H1 (cell line): ENCODE measurements around the gene NAXE. TPM values are rescaled to one million over a fixed set of nuclear protein-coding genes. Genes with fewer than 3 reads are reported as not detected.

Experiments
- CHD1 ChIP-seq: IDR thresholded peaks from 2 replicates; pipeline ENCODE4 v1.6.1; 2012; ENCODE audit warnings: low read depth, low read length, improper control_type of control experiment
- MAX ChIP-seq: IDR thresholded peaks from 2 replicates; pipeline ENCODE4 v1.6.1; 2012; ENCODE audit warnings: inconsistent platforms
- TCF12 ChIP-seq: IDR thresholded peaks from 2 replicates; pipeline ENCODE4 v1.6.1; 2011; ENCODE audit warnings: low read depth, mild to moderate bottlenecking, low read length
- YY1 ChIP-seq: IDR thresholded peaks from 2 replicates; pipeline ENCODE4 v1.6.1; 2011; ENCODE audit warnings: low read depth, mild to moderate bottlenecking, low read length
- polyA plus RNA-seq, 7 experiments: library from polyadenylated mRNA; depleted of rRNA in 3 of 7; stranded (reverse) in 5 of 7; unstranded in 2 of 7; fragments of >200 nt in 5 of 7; fragments of 200-250 nt in 2 of 7; gene quantifications; 1 replicate in 5 of 7; 2 replicates in 1 of 7; 4 replicates in 1 of 7; pipeline versions ENCODE4 v1.2.1 to v1.2.3, GENCODE V29; 2011 to 2013; ENCODE audit warnings: missing spikeins in 2 of 7, mixed read lengths in 2 of 7
- total RNA-seq: library from RNA; stranded (reverse); fragmentation: NEBNext Ultra II Directional; extraction: Animal tissue kit (Norgen Biotek cat#: 25700); gene quantifications from 2 replicates; pipeline ENCODE4 v1.2.1, GENCODE V29; 2021
- TF ChIP-seq, protein P1 (sequence below): fragments of 300-600 bp; sonication (generic); IDR thresholded peaks from 2 replicates; pipeline ENCODE4 v1.7.1; 2012; ENCODE audit warnings: low read length, moderate library complexity, mild to moderate bottlenecking, inconsistent platforms; ENCODE audit not compliant: insufficient replicate concordance

NAXE gene
- total and polyA plus RNA-seq, 2 of the 8 experiments (the other 6 are each of a cell fraction or from before 2014, with no cell fraction given), result 73.1 to 74.3 TPM

DNA sequence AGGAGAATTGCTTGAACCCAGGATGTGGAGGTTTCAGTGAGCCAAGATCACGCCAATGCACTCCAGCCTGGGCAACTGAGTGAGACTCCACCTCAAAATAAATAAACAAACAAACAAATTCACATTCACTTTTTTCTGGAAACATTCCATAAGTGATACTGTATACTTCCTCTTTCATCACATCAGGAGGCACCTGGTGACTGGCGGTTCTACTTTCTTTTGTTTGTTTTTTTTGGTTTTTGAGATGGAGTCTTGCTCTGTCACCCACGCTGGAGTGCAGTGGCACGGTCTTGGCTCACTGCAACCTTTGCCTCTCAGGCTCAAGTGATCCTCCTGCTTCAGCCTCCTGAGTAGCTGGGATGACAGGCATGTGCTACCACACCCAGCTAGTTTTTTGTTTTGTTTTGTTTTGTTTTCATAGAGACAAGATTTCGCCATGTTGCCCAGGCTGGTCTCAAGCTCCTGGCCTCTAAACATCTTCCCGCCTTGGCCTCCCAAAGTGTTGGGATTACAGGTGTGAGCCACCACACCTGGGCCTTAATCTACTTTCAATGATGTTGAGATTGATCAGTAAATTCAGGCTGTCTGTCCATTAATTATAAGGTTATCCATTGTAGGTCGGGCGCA is 38.4 kb downstream of the NAXE start (continued):
- TF ChIP-seq, protein P1, sequence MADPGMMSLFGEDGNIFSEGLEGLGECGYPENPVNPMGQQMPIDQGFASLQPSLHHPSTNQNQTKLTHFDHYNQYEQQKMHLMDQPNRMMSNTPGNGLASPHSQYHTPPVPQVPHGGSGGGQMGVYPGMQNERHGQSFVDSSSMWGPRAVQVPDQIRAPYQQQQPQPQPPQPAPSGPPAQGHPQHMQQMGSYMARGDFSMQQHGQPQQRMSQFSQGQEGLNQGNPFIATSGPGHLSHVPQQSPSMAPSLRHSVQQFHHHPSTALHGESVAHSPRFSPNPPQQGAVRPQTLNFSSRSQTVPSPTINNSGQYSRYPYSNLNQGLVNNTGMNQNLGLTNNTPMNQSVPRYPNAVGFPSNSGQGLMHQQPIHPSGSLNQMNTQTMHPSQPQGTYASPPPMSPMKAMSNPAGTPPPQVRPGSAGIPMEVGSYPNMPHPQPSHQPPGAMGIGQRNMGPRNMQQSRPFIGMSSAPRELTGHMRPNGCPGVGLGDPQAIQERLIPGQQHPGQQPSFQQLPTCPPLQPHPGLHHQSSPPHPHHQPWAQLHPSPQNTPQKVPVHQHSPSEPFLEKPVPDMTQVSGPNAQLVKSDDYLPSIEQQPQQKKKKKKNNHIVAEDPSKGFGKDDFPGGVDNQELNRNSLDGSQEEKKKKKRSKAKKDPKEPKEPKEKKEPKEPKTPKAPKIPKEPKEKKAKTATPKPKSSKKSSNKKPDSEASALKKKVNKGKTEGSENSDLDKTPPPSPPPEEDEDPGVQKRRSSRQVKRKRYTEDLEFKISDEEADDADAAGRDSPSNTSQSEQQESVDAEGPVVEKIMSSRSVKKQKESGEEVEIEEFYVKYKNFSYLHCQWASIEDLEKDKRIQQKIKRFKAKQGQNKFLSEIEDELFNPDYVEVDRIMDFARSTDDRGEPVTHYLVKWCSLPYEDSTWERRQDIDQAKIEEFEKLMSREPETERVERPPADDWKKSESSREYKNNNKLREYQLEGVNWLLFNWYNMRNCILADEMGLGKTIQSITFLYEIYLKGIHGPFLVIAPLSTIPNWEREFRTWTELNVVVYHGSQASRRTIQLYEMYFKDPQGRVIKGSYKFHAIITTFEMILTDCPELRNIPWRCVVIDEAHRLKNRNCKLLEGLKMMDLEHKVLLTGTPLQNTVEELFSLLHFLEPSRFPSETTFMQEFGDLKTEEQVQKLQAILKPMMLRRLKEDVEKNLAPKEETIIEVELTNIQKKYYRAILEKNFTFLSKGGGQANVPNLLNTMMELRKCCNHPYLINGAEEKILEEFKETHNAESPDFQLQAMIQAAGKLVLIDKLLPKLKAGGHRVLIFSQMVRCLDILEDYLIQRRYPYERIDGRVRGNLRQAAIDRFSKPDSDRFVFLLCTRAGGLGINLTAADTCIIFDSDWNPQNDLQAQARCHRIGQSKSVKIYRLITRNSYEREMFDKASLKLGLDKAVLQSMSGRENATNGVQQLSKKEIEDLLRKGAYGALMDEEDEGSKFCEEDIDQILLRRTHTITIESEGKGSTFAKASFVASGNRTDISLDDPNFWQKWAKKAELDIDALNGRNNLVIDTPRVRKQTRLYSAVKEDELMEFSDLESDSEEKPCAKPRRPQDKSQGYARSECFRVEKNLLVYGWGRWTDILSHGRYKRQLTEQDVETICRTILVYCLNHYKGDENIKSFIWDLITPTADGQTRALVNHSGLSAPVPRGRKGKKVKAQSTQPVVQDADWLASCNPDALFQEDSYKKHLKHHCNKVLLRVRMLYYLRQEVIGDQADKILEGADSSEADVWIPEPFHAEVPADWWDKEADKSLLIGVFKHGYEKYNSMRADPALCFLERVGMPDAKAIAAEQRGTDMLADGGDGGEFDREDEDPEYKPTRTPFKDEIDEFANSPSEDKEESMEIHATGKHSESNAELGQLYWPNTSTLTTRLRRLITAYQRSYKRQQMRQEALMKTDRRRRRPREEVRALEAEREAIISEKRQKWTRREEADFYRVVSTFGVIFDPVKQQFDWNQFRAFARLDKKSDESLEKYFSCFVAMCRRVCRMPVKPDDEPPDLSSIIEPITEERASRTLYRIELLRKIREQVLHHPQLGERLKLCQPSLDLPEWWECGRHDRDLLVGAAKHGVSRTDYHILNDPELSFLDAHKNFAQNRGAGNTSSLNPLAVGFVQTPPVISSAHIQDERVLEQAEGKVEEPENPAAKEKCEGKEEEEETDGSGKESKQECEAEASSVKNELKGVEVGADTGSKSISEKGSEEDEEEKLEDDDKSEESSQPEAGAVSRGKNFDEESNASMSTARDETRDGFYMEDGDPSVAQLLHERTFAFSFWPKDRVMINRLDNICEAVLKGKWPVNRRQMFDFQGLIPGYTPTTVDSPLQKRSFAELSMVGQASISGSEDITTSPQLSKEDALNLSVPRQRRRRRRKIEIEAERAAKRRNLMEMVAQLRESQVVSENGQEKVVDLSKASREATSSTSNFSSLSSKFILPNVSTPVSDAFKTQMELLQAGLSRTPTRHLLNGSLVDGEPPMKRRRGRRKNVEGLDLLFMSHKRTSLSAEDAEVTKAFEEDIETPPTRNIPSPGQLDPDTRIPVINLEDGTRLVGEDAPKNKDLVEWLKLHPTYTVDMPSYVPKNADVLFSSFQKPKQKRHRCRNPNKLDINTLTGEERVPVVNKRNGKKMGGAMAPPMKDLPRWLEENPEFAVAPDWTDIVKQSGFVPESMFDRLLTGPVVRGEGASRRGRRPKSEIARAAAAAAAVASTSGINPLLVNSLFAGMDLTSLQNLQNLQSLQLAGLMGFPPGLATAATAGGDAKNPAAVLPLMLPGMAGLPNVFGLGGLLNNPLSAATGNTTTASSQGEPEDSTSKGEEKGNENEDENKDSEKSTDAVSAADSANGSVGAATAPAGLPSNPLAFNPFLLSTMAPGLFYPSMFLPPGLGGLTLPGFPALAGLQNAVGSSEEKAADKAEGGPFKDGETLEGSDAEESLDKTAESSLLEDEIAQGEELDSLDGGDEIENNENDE, result no peak
- no peak for TF ChIP-seq TCF12
- TF ChIP-seq MAX, result no peak
- no peak for TF ChIP-seq CHD1
- no peak for TF ChIP-seq YY1
- TF ChIP-seq, all 59 proteins: peak for 0
